HEK293 (cell line): ENCODE data around the gene PHF20.
"Not testable (repeated sequence)": the region's sequence is repeated elsewhere in the genome, so short reads cannot be mapped to it uniquely, and the experiment has no call there.

Source experiments
- CTCF ChIA-PET: fragments of 350-600 bp; formaldehyde crosslinking; extraction: SDS; loops from one replicate; lab custom pipeline; 2021; ENCODE audit warnings: antibody characterized with exemption; lab: Yijun Ruan, JAX
- POLR2A ChIA-PET: fragments of 300-600 bp; formaldehyde crosslinking; extraction: SDS; loops from one replicate; lab custom pipeline; 2020; ENCODE audit warnings: antibody characterized with exemption, inconsistent platforms; lab: Yijun Ruan, JAX
- H3K27ac ChIP-seq: fragments of 200-500 bp; sonication (Bioruptor generic); 2 replicates; pipeline ENCODE4 v1.5.1; 2014; ENCODE audit warnings: low read depth, low read length, control low read depth, inconsistent platforms; ENCODE audit errors: extremely low read depth
- H3K36me3 ChIP-seq, 2 experiments: fragments of 200-500 bp in 1 of 2; sonication (Bioruptor generic) in 1 of 2; 1 replicate in 1 of 2; 2 replicates in 1 of 2; pipeline ENCODE4 v1.5.1; 2014 to 2017; ENCODE audit warnings: inconsistent platforms in 2 of 2, low read length in 2 of 2; ENCODE audit not compliant: control insufficient read depth in 2 of 2, insufficient read depth in 1 of 2
- H3K4me1 ChIP-seq: fragments of 200-500 bp; sonication (Bioruptor generic); 2 replicates; pipeline ENCODE4 v1.5.1; 2014; ENCODE audit warnings: mild to moderate bottlenecking, low read length, inconsistent platforms; ENCODE audit not compliant: control insufficient read depth, insufficient read depth
- H3K4me3 ChIP-seq: 2 replicates; pipeline ENCODE4 v1.5.1; 2011; ENCODE audit warnings: low read depth, mild to moderate bottlenecking, control low read depth, low read length, moderate library complexity
- H3K9me3 ChIP-seq: fragments of 200-500 bp; sonication (Bioruptor generic); 2 replicates; pipeline ENCODE4 v1.5.1; 2014; ENCODE audit warnings: low read depth, low read length, inconsistent platforms; ENCODE audit not compliant: control insufficient read depth, insufficient read depth
- FEZF1 ChIP-seq: fragments of 450-650 bp; formaldehyde crosslinking; IDR thresholded peaks from 2 replicates; pipeline ENCODE4 v1.5.1; 2016; ENCODE audit warnings: missing biosample characterization, missing genetic modification characterization
- SCRT2 ChIP-seq: fragments of 450-650 bp; formaldehyde crosslinking; IDR thresholded peaks from 2 replicates; pipeline ENCODE4 v1.5.1; 2016; ENCODE audit warnings: missing biosample characterization, missing genetic modification characterization
- SETDB1 ChIP-seq: IDR thresholded peaks from one replicate; pipeline ENCODE4 v1.6.1; 2017; ENCODE audit warnings: mild to moderate bottlenecking, low read length, moderate library complexity, mixed read lengths; ENCODE audit not compliant: insufficient read length
- ZNF184 ChIP-seq: fragments of 450-650 bp; IDR thresholded peaks from 2 replicates; pipeline ENCODE4 v1.5.1; 2018; ENCODE audit warnings: missing biosample characterization, mild to moderate bottlenecking, missing genetic modification characterization
- ZNF211 ChIP-seq: fragments of 450-650 bp; formaldehyde crosslinking; IDR thresholded peaks from 2 replicates; pipeline ENCODE4 v1.5.1; 2016; ENCODE audit warnings: low read depth, missing biosample characterization, missing genetic modification characterization
- ZNF248 ChIP-seq: fragments of 450-650 bp; formaldehyde crosslinking; IDR thresholded peaks from 2 replicates; pipeline ENCODE4 v1.5.1; 2017; ENCODE audit warnings: missing biosample characterization, missing genetic modification characterization
- ZNF335 ChIP-seq: fragments of 450-650 bp; formaldehyde crosslinking; conservative IDR thresholded peaks from 2 replicates; pipeline ENCODE4 v1.5.1; 2016; ENCODE audit warnings: missing biosample characterization, missing genetic modification characterization
- ZNF404 ChIP-seq: fragments of 450-650 bp; formaldehyde crosslinking; IDR thresholded peaks from 2 replicates; pipeline ENCODE4 v1.5.1; 2017; ENCODE audit warnings: missing biosample characterization, missing genetic modification characterization
- ZNF416 ChIP-seq: fragments of 450-650 bp; formaldehyde crosslinking; IDR thresholded peaks from 2 replicates; pipeline ENCODE4 v1.5.1; 2016; ENCODE audit warnings: missing biosample characterization, missing genetic modification characterization
- ZNF501 ChIP-seq: fragments of 450-650 bp; formaldehyde crosslinking; IDR thresholded peaks from 2 replicates; pipeline ENCODE4 v1.5.1; 2016; ENCODE audit warnings: missing biosample characterization, missing genetic modification characterization
- ZNF571 ChIP-seq: fragments of 450-650 bp; formaldehyde crosslinking; IDR thresholded peaks from 2 replicates; pipeline ENCODE4 v1.5.0; 2017; ENCODE audit warnings: missing biosample characterization, missing genetic modification characterization
- ZNF600 ChIP-seq: fragments of 450-650 bp; formaldehyde crosslinking; IDR thresholded peaks from 2 replicates; pipeline ENCODE4 v1.5.1; 2016; ENCODE audit warnings: missing biosample characterization, missing genetic modification characterization
- ZNF654 ChIP-seq: fragments of 450-650 bp; formaldehyde crosslinking; IDR thresholded peaks from 2 replicates; pipeline ENCODE4 v1.5.1; 2016; ENCODE audit warnings: low read depth, missing biosample characterization, missing genetic modification characterization
- ZNF792 ChIP-seq: fragments of 450-650 bp; formaldehyde crosslinking; IDR thresholded peaks from 2 replicates; pipeline ENCODE4 v1.5.1; 2016; ENCODE audit warnings: missing biosample characterization, missing genetic modification characterization
- ZNF830 ChIP-seq: fragments of 450-650 bp; IDR thresholded peaks from 2 replicates; pipeline ENCODE4 v1.5.0; 2018; ENCODE audit warnings: missing biosample characterization, missing genetic modification characterization, low read depth, mild to moderate bottlenecking, moderate library complexity
- ZNF843 ChIP-seq: fragments of 450-650 bp; formaldehyde crosslinking; IDR thresholded peaks from 2 replicates; pipeline ENCODE4 v1.5.1; 2016; ENCODE audit warnings: missing biosample characterization, missing genetic modification characterization
- TF ChIP-seq, protein P1 (sequence below): IDR thresholded peaks from 2 replicates; pipeline ENCODE4 v1.6.1; 2011; ENCODE audit warnings: mild to moderate bottlenecking, low read depth, low read length, borderline replicate concordance
- TF ChIP-seq, protein P2 (sequence below): fragments of 450-650 bp; formaldehyde crosslinking; IDR thresholded peaks from 2 replicates; pipeline ENCODE4 v1.5.1; 2017; ENCODE audit warnings: missing biosample characterization, missing genetic modification characterization
- TF ChIP-seq, protein P3 (sequence below): fragments of 450-650 bp; formaldehyde crosslinking; IDR thresholded peaks from 2 replicates; pipeline ENCODE4 v1.5.1; 2016; ENCODE audit warnings: missing biosample characterization, missing genetic modification characterization
- TF ChIP-seq, protein P4 (sequence below): fragments of 450-650 bp; formaldehyde crosslinking; IDR thresholded peaks from 2 replicates; pipeline ENCODE4 v1.5.1; 2016; ENCODE audit warnings: missing biosample characterization, missing genetic modification characterization, low read depth

Gene PHF20

DNA sequence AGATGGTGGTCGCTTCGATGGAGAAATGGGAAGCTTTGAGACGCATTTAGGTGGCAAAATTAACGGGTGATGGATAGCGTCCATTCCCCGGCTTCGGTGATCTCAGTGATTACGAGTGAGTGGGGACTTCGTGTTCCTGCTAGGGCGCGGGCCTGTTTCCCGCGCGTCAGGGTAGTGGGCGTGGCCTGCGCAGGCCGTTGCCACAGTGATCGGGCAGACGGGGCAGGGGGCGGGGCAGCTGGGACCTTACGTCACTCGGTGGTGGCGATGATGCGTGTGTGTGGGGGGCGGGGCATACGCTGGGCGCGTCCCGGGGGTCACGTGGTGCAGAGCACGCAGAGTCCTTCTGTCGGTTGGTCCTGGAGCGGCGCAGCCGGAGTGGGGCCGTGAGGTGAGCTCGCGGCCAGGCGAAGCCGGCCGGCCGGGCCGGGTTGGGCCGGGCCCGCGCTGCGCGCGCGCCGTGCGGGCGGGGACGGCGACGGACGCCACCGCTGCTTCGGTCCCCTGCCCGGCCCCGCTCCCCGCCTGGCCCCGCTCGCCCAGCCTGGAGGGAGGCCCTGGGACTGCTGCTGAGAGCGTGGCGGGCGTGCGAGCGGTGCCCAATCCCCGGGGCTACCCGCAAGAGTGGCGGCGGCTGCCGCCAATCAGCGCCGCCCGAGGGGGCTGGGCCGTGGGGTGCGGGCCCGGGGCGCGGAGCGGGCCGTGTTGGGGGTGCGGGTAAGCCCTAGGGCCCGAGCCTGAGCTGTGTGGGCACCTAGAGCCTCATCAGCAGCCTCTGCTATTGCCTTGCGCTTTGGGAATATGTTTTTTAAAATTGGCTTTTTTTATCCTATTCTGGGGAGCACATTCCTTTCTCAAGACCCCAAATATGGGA, at the start of gene PHF20 (continued):
- TF ChIP-seq, protein P1, sequence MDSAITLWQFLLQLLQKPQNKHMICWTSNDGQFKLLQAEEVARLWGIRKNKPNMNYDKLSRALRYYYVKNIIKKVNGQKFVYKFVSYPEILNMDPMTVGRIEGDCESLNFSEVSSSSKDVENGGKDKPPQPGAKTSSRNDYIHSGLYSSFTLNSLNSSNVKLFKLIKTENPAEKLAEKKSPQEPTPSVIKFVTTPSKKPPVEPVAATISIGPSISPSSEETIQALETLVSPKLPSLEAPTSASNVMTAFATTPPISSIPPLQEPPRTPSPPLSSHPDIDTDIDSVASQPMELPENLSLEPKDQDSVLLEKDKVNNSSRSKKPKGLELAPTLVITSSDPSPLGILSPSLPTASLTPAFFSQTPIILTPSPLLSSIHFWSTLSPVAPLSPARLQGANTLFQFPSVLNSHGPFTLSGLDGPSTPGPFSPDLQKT, result no peak
- TF ChIP-seq ZNF792 (no peak), ZNF211 (tag by site-specific recombination) (no peak), ZNF571 (tag by site-specific recombination) (no peak), FEZF1 (no peak), ZNF830 (tag by site-specific recombination) (no peak), ZNF248 (no peak), ZNF184 (tag by site-specific recombination) (0 out of 2 replicates have a peak, but pooled peaks have one; percentile 62)
- TF ChIP-seq, protein P2, sequence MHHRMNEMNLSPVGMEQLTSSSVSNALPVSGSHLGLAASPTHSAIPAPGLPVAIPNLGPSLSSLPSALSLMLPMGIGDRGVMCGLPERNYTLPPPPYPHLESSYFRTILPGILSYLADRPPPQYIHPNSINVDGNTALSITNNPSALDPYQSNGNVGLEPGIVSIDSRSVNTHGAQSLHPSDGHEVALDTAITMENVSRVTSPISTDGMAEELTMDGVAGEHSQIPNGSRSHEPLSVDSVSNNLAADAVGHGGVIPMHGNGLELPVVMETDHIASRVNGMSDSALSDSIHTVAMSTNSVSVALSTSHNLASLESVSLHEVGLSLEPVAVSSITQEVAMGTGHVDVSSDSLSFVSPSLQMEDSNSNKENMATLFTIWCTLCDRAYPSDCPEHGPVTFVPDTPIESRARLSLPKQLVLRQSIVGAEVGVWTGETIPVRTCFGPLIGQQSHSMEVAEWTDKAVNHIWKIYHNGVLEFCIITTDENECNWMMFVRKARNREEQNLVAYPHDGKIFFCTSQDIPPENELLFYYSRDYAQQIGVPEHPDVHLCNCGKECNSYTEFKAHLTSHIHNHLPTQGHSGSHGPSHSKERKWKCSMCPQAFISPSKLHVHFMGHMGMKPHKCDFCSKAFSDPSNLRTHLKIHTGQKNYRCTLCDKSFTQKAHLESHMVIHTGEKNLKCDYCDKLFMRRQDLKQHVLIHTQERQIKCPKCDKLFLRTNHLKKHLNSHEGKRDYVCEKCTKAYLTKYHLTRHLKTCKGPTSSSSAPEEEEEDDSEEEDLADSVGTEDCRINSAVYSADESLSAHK, result 0 out of 2 replicates have a peak, but pooled peaks have one; percentile 61

DNA sequence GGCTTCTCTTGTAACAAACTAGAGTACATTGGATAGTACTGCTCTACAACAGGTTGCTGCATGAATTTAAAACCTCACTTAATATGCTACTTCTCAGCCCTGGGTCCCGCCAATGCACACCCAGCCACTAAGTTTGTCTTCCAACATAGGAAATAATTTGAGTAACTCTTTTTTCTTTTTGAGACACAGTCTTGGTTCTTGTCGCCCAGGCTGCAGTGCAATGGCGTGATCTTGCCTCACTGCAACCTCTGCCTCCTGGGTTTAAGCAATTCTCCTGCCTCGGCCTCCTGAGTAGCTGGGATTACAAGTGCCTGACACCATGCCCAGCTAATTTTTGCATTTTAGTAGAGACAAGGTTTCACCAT, 48.6 kb upstream of the PHF20 start:
- CTCF ChIA-PET, H3K9me3 ChIP-seq, H3K27ac ChIP-seq, H3K4me1 ChIP-seq, H3K4me3 ChIP-seq: not testable (repeated sequence)
- peaks cover 92 to 98% of the 10 kb centered on the region in 2 experiments for H3K36me3 ChIP-seq
- peak; percentile 31; the same call in 1 of the 2 replicates for TF ChIP-seq SCRT2 (tag by site-specific recombination)
- POLR2A ChIA-PET, result interaction anchor here (0.6 to 1.0 kb wide), 2 partner anchors 19 to 161 kb away, joined by 3 read pairs; no protein-coding TSS in a partner anchor

DNA sequence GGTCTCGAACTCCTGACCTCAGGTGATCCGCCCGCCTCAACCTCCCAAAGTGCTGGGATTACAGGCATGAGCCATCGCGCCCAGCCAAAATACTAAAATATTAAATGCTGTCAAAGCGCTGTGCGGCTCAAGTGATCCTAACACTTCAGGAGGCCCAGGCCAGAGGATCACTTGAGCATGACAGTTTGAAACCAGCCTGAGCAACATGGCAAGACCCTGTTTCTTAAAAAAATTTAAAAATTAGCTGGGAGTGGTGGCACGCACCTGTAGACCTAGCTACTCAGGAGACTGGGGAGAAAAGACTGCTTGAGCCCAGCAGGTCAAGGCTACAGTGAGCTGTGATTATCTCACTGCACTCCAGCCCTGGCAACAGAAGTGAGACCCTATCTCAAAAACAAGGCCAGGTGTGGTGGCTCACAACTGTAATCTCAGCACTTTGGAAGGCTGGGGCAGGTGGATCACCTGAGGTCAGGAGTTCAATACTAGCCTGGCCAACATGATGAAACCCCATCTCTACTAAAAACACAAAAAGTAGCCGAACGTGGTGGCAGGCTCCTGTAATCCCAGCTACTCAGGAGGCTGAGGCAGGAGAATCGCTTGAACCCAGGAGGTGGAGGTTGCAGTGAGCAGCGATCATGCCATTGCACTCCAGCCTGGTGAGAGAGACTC, 48.0 kb upstream of the PHF20 start:
- CTCF ChIA-PET, result interaction anchor here (1.3 kb wide), 1 partner anchor 260 kb away, joined by 5 read pairs; no protein-coding TSS in a partner anchor
- H3K4me1 ChIP-seq, H3K9me3 ChIP-seq, H3K27ac ChIP-seq, H3K4me3 ChIP-seq: not testable (repeated sequence)
- peaks cover 93 to 98% of the 10 kb centered on the region in 2 experiments for H3K36me3 ChIP-seq
- POLR2A ChIA-PET, result interaction anchor here (1.0 kb wide), 1 partner anchor 160 kb away, joined by 3 read pairs; no protein-coding TSS in a partner anchor

DNA sequence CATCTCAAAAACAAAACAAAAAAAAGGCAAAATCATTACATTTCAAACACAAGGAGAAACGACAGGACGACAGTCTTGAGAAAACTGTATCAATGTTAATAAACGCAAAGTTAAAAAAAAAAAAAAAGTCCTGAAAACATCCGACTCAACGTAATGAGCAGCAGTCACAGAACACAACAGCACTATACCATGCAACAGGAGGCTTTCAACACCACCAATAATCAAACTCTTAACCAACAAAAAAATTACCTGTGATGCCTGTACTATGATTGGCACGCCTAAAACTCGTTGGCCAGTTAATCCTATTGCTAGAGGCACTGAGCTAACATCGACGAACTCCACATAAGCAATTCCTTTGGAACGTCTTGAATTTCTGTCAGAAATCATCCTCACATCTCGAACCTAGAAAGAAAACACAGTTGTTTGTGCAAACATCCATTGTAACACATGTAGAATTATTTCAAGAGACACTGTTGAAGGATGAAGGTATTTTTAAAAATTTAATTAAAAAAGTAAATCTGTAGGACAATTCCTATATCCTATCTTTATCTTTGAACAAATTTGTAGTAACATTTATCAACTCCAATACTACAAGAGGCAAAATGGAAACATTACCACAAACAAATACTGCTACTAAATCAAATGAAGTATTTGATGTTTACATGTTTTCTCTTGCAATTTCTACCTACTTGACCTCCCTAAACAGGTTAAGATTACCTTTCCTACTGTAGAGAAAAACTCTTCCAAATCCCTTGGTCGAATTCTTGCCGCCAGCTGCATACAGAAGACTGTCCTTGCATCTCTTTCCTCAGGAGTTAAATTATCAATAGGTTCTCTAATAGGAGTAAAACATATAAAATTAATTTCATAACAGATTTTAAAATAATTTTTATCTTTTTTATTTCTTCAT, 47.2 kb upstream of the PHF20 start:
- no peaks in the 10 kb centered on the region for H3K9me3 ChIP-seq
- POLR2A ChIA-PET, result interaction anchor here (0.6 to 1.0 kb wide), 4 partner anchors 7 to 160 kb away, joined by 3 to 8 read pairs (median 3); partner anchors contain the start of genes NFS1 and ROMO1
- peaks cover 93 to 98% of the 10 kb centered on the region in 2 experiments for H3K36me3 ChIP-seq
- CTCF ChIA-PET, result interaction anchor here (1.3 kb wide), 1 partner anchor 261 kb away, joined by 5 read pairs; no protein-coding TSS in a partner anchor
- no peaks in the 10 kb centered on the region for H3K4me1 ChIP-seq
- no peak overlapping the region for H3K27ac ChIP-seq
- H3K4me3 ChIP-seq, result no peak overlapping the region
- TF ChIP-seq ZNF404 (no peak), SETDB1 (no peak), ZNF654 (tag by site-specific recombination) (no peak), ZNF416 (tag by site-specific recombination) (no peak), ZNF600 (tag by site-specific recombination) (0 out of 2 replicates have a peak, but pooled peaks have one; percentile 28), ZNF335 (no peak), ZNF501 (tag by site-specific recombination) (no peak), ZNF843 (no peak)
- TF ChIP-seq, protein P3, sequence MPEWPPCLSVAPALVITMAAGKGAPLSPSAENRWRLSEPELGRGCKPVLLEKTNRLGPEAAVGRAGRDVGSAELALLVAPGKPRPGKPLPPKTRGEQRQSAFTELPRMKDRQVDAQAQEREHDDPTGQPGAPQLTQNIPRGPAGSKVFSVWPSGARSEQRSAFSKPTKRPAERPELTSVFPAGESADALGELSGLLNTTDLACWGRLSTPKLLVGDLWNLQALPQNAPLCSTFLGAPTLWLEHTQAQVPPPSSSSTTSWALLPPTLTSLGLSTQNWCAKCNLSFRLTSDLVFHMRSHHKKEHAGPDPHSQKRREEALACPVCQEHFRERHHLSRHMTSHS (tag by site-specific recombination), result no peak
- TF ChIP-seq, protein P4, sequence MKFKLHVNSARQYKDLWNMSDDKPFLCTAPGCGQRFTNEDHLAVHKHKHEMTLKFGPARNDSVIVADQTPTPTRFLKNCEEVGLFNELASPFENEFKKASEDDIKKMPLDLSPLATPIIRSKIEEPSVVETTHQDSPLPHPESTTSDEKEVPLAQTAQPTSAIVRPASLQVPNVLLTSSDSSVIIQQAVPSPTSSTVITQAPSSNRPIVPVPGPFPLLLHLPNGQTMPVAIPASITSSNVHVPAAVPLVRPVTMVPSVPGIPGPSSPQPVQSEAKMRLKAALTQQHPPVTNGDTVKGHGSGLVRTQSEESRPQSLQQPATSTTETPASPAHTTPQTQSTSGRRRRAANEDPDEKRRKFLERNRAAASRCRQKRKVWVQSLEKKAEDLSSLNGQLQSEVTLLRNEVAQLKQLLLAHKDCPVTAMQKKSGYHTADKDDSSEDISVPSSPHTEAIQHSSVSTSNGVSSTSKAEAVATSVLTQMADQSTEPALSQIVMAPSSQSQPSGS, result no peak
